Fibroblast of skin of left biceps (primary cell): ENCODE results near the gene ICA1.

Source experiments
- DNase-seq, 2 experiments: peaks; one replicate each; pipeline ENCODE4 v3.0.0-alpha.2; 2013; ENCODE audit warnings: low read depth in 2 of 2

The ICA1 gene

DNA sequence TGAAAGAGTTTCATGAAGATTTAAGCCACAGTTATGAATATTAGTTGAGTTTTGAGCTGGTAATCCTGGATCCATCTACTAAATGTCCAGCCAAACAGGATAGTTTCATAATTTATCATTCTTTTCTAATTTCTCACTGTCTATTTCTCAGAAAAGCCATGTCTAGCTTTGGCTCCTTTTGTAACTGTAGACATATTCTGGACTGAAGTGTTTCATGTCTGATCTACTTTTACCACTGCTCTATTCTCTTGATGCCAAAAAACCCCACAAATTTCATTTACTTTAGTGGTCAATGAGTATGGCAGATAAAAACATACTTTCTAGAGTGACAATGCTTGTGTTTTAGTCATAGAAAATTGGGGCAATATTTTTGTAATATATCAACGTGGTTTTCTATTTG lies 61.2 kb downstream of the ICA1 start:
- no peak for DNase-seq

DNA sequence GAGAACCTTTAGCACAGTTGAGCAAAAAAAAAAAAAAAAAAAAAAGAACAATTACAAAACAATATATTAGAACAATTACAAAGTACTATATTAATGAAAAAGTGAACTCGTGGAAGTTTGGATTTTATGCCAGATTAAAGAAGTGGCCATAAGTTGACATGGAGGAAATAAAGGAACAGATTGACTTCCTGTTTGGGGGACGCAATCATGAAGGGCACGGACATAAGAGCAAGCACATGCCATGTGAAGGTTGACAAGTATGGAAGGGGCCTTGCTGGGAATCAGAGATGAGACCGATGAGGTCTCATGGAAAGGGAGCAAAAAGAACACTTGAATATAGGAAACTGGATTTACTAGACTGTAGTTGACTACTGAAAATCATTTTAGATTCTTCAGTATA lies 61.7 kb downstream of the ICA1 start:
- DNase-seq: no peak

DNA sequence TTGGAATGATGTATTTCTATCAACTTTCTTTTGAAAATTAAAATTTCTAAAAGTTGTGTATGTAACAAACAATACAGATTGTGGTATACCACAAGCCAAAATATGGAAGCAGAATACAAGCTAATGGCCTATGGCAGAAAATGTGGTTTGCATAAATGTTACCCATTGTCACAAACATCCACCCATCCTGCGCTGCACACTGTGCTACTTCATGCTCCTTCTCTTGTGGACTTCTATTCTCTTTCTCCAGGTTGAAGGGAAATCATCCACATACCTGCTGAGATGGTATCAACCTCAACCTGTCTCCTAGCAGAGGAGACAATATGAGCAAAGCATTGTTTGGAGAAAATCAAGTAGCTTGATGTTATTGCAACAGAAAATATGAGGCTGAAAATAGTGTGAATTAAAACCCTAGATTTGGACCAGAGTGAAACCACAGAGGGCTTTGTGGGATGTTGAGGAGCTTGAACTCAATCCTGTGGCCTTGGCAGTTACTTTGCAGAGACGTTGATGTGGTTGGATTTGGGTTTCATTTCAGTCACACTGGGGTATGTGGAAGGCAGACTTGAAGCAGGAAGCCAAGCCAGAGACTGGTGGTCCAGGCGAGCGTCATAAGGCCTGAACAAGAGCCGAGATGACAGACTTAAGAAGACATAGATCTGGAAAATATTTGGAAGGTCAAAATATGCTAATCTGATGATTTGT lies 63.8 kb downstream of the ICA1 start:
- no peak for DNase-seq

DNA sequence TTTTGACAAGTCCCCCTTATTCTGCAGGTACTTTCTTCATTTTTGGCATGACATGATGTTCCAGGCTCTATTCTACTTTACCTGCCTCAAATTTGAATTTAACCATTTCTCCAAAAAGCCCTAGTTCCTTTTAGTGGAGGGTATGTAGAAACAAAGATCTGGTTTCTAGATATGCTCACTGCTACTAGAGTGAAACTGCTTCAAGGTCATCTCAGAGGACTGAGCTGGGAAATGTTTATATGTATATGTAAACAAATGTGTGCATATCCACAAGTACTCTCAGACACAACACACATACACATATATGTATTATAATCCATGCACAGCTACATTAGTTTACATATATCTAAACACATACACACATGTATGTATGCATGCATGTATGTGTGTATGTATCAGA lies 69.1 kb downstream of the ICA1 start:
- DNase-seq: no peak

DNA sequence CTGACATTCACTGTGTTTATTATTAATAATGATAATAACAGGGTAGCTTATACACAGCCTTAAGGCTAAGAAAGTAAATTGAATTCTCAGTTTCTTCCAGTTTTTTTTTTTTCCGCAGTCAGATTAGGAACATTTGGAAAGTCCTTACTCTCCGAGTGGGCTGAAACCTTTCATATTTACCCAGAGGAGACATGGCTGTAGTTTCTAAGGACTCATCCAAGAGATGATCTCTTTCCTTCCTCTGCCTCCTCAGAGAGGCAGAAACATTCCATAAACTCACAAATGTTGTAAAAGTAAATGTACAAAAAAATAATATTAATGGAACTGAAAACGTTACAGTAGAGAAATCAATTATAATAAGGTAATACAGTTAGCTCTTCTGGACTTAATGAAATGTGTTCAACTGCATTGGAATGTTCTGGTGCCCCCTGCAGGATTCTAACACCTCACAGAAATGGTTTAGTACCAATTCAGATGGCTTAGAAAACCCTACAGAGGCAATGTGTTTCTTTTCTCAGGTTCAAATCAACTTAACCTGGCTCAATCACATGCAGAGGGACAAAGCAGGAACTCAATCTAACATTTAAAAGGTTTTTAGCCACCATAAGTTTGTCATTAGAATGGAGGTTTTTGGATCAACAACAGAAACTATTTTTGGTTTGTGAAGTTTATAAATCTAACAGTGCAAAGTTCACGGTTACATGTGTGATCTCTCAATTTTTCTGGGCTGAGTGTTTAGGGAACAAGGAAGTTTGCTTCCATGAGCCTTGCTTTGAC lies 71.7 kb downstream of the ICA1 start:
- DNase-seq: peak; percentile 20 to 23

DNA sequence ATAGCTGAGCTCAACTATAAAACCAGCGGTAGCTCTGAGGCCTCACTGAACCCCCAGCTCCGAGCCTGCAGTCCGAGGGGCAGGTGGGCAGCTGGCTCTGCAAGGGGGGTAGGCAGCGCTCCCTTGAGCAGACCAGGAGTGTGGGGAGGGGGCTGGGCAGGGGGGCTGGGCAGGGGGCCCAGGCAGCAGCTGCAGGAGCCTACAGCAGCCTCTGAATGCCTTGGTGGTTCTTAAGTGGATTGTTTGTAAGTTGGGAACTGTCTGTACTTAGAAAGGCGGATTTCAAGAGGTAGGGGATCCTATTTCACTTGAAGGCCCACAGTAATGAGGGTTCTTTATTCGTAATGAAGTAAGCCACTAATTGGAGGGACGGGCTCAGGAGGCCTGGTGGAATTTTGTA lies 72.3 kb downstream of the ICA1 start:
- DNase-seq: no peak

DNA sequence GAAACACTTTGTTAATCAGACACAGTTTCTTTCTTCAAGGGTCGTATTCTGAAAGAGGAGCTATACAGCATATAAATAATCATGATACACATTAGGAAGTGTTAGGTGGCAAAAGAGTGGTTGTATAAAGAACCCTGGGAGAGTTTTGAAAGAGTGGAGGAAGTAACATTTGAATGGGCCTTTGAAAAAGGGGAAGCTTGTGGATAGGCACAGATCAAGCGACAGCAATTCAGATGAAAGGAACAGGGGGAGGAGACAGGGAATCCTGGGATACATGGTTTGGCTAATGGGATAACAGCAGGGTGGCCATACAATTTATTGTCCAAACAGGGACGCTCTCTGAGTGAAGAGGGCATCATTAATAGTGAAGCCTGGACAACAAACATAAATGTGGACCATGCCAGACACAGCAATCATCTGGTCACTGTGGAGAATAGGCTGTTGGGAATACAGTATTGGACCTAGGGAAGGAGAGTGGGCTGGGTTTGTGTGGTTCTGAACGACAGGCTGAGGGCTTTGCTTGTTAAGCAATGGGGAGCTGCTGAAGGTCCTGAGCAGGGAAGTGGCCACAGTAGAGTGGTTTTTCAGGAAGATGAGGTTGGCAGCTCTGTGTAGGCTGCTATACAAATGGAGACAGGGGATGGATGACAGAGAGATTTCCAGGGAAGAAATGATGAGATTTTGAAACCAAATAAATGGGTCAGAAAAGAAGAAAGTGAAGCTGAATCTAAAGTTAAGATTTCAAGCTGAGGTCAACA lies 75.9 kb downstream of the ICA1 start:
- DNase-seq: no peak

DNA sequence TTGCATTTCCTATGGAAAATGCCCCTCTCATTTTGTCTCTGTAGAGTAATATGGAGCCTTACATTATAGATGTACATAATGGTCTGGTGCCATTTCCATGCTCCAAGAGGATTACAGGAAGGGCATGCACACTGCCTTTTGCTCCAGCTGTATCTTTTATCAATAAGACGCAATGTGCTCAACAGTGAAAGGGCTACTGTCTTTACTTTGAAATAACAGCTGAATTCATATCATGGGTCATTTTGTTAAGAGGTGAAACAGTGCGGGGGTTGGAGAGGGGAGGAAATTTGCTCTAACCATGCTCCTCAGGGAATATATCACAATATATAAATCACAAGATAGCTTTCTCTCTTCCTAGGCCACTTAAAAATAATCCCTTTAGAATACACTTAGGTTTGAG lies 77.7 kb downstream of the ICA1 start:
- no peak for DNase-seq

DNA sequence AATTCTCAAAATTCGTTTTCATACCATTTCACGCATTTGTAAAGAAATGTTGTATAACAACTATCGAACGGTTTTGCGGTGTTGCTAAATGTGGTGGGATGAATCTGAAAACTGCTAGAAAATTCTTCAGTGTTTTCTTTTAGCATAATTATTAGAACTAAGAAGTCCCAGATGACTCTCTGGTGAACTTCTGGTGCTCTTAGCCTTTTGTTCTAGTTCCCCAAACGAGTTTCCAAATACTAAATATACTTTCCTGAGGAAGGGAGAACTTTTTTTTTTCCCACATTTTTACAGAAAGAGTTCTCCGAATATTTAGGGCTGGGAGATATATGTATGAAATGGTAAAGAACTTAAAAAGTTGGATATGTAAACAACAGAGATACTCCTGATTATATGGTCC lies 82.5 kb downstream of the ICA1 start:
- no peak for DNase-seq

DNA sequence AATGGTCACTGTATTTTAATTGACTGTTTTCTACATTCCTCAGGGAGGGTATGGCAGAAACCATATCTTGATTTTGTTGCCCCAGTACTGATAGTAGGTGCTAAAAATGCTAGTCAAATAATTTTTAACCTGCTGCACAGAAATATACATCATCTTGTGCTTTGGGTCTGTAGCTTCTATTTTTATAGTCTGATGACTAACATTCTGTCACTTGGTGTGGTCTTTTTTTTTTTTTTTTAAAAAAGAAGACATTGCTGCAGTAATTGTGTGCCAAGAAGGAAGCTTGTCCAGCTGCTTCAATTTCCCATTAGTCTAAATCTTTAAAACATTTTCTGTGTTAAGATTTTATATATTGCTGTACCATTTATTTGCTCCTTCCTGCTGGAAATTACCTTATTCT lies 83.6 kb downstream of the ICA1 start:
- no peak for DNase-seq

DNA sequence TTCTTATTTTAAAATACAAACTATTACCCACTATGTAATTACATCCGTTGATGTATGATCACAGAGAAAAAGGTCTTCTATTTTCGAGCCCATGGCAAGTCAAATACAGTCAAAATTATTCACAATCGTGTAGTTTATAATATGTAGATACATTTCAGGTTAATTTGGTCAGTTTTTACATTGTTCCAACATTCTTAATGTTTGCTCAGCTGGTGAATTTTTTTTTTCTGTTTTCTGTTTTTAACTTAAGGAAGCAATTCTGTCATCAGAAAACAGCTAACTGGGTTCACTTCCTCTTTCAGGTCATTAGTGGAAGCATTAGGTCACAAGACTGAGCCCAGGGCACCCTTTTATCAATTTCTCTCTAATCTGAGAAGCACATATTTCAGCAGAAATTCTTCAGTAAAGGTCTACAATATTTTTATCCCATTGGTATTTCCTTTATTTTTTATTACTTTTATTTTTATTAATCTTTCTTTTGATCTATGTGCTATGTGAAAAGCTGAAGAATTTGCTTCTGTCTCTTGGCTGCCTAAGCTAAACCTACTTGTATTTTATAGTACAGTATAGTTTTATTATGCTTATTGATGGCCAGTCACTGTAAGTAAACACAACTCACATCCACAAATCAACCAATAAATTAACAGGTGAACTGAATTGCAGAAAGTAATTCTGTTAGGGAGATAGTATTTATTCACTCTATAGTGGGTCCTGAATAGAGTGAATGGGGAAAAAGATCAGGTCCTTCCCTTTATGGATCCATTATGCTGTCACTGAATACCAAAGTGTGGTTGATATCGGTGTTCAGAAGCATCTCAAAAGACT lies 84.6 kb downstream of the ICA1 start:
- DNase-seq: no peak

DNA sequence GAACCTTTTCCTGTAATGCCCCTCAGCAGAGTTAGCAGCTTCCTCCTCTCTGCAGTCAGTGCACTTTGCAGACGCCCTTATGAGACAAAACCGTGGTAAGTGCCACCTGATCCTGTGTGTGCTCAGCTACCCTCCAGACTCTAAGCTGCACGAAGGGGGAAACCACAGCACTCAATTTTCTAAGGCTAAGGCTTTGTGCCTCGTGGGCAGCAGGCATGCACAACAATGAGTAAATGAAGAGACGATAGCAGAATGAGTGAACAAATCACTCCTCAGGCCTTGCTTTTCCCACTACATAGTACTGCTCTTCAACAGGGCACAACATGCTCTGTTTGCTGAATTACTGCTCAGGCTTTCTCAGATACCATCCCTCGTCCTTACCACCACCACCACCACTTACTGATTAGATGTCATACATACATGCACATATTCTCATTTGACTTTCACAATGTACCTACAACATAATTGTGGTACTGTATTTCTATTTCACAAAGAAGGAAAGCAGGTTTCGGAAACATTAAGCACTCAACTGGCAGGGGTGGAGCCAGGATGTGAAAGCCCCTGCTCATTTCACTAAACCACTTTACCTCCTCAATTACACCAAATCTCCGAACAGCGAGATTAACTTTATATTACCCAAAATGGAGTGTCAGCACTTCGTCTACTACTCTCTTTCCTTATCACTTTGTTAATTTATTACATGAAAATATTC lies 85.4 kb downstream of the ICA1 start:
- DNase-seq: no peak

DNA sequence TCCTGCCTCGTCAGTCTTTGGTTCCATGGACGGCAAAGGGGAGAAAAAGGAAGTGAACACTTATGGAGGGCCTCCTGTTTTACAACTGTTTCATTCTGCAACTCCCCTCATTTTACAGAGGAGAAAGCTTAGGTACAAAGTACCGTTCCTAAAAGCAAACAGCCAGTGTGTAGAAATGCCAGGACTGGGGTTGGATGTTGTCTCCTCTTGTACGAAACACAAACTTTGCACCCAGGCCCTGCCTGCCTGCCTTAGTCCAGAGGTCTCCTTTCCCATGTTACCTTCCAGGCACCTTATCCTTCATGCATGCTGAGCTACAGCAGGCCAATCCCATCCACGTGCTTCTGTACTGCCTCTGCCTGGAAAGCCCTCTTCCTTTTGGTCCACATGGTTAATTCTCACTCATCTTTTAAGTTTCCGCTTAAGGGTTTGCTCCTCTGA lies 86.0 kb downstream of the ICA1 start:
- DNase-seq: no peak

DNA sequence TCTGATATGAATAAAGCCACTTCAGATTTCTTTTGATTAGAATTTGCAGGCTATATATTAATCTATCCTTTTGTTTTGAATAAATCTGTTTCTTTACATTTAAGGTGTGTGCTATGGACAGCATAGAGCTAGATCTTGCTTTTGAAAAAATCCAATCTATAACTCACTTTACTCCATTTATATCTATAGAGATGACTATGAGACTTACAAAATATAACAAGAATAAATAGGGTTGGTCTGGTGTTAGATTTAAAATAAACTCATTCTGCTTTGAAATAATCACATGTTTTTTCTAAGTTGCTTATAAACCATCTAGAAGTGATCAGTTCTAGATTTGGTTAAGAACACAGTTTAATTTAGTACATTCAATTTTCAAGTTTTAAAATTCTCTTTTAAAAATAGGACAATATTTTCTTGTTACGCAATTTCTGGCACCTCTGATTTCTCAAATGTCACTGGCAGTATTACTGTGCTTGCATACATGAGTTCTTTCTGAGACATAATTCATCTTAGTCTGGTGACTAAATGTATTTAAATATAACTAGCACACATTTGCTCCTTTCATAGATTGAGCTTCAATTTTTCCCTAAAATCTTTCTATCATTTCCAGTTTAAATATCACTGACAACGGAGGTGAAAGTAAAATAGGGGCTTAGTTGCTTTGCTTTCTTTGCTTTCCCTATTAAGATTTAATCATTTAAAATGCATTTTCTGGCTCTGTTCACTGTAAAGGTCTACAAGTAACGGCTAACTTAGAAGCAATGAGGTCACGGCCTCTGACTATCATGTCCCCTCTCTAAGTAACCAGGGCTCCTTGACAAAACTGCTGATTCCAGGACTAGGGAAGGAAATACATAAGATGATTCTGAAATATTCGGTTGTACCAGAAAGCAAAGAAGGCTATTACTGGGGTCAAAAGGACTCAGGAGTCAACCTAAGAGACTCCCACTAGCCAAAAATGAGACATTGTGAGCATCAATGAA lies 89.3 kb downstream of the ICA1 start:
- DNase-seq: no peak

DNA sequence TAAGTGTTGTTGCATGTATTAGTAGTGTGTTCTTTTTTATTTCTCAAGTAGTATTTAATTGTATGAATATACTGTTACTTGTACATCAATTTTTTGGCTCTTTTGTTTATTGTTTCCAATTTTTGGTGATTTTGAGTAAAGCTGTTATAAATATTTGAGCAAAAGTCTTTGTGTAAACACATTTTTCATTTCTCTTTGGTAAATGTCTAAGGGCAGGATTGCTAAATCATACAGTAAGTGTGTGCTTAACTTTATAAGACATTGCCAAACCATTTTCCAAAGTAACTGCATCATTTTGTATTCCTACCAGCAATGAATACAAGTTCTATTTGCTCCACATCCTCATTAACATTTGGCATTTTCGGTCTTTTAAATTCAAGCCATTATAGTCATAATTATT lies 92.8 kb downstream of the ICA1 start:
- no peak for DNase-seq

DNA sequence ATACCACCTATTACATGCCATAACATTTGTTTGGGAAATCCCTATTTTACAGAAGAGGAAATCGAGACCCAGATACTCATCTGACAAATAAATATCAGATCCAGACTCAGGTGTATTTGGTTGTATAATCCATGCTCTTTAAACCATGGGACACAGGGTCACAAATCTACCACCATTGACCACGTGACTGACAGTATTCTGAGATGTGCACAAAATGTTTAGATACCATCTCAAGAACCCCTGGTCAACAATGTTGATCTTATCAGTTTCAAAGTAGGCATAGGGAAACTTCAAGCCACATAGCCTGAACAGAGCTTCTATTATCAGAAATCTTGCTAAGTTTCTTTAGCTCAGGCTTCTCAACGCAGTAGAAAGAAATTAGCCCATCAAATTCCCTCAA lies 93.6 kb downstream of the ICA1 start:
- no peak for DNase-seq

DNA sequence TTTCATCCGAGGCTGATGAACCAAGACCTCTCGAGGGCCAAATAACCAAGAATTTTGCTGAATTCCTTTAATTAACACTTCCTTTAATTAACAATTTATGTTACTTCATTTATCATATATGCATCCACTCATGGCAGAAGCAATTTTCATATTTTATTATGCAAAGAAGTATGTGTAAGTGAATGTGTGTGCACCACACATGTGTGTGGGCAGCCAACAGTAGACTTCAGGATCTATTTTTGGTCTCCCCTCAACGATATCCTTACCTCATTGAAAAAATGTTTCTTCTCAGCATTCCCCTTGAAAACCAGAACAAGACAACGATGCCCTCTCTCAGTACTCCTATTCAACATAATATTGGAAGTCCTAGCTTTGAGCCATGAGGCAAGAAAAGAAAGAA lies 96.8 kb downstream of the ICA1 start:
- no peak for DNase-seq

DNA sequence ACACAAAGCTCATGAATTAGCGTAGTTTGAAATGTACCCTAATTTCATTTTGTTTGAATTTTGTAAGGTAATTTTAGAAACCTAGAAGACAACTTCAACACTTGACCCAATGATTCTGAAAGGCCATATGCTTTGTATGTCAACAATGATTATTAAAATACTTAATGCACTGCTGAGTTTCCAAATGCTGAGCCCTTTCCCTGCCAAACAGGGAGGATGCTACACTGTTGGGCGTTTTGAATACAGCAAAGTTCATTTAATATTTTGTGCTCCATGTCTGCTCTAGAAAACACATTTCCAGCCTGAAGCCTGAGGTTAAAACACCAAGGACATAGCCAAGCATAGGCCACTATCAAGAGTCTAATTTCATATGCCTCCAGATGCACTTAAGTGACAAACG lies 99.8 kb downstream of the ICA1 start:
- no peak for DNase-seq

DNA sequence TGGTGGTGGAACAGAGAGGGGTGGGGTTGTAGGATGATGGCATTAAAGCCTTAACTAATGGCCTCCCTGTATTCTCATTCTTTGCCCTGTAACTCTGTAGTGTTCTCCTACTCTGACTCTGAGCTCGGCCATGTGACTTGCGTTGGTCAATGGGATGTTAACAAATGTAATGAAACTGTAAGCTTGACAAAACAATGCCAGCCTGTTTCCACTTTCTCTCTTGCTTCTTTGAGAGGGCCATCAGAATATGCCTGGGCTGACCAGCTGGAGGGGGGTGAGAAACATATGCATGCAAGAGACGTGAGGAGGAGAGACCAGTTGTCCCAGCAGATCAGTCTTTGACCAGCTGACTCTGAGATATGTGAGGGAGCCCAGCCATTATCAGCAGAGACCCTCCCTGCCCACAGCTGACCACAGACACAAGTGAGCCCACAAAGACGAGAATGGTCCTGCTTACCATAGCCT lies 100.6 kb downstream of the ICA1 start:
- DNase-seq: no peak

DNA sequence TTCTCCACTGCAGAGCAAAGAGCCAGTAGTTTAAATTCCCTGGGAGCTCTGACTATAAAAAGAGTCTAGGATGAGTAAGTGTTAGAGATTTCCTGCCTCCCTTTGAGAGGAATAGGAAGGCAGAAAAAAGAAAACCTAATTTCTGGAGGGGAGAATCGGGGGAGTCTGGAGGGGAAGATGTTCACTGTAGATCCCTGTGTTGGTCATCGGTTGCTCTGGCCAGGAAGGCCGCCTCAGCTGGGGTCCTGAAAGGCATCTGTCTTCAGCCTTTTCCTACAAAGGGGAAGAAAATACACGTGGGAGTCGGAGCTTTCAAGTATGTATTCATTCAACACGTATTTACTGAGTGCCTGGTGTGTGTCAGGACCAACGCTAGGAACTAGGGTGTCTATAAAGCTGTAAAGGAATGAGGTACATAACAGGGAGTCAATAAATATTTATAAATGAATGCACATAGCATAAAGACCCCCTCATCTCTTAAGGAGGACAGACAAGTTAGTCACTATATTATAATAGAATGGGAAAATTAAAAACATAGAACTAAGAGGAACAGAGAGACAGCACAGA lies 101.1 kb downstream of the ICA1 start:
- no peak for DNase-seq
